ENCODE results near the gene INSR. TPM values are rescaled to one million over a fixed set of nuclear protein-coding genes. Genes with fewer than 3 reads are reported as not detected.

Gene INSR
- polyA plus RNA-seq, 1 of the 3 experiments (the other 2 are of a cell fraction): 3.6 TPM

DNA sequence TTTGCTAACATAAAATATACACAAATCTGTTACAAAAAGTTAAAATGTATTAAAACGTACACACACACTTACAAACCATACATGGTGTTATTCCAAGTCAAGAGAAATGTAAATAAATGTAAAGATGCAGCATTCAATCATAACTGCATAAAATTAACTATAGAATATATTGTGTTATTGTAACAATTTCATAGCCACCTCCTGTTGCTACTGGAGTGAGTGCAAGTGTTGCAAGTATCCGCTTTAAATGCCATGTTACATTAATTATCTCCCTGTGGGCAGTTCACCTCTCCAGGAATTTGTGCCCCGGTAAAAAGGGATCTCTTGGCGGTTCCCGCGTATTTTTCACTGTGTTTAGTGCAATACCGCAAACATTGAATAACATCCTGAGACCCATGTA lies 3.5 kb upstream of the INSR start:
- Histone ChIP-seq H3K9me2 (no peaks in the 10 kb centered on the region), H3K4me3 (ENCODE audit: low read depth in 2 of 2, low read length in 1 of 2) (no peak overlapping the region), H3K27me3 (ENCODE audit: insufficient read depth) (peaks cover 11% of the 10 kb centered on the region), H3K4me1 (ENCODE audit: control insufficient read depth in 1 of 2, insufficient read depth in 2 of 2, low read depth in 1 of 2, low read length in 1 of 2) (peaks cover 5 to 6% of the 10 kb centered on the region in 2 experiments; a peak in 2 of 4 replicates), H3K4me2 (no peak overlapping the region), H2AFZ (ENCODE audit: low read depth) (no peak overlapping the region), H3K79me2 (ENCODE audit: insufficient read depth) (no peaks in the 10 kb centered on the region), H3K9ac (no peak overlapping the region), H3K9me3 (no peaks in the 10 kb centered on the region), H4K20me1 (ENCODE audit: insufficient read depth) (no peaks in the 10 kb centered on the region), H3K36me3 (replicated peaks in 1 of 2; ENCODE audit: control insufficient read depth in 1 of 2, insufficient read depth in 2 of 2, low read length in 1 of 2) (no peaks in the 10 kb centered on the region), H3F3A (replicated peaks; ENCODE audit: insufficient read depth) (no peaks in the 10 kb centered on the region), H3K27ac (ENCODE audit: low read depth in 2 of 2, low read length in 1 of 2) (no peak overlapping the region)
- ChIA-PET CTCF (no interaction called here), POLR2A (no interaction called here)
- WGBS (ENCODE audit: low lambda C conversion rate): 5% methylated on average over 7 of the region's 7 CpGs
- DNase-seq: no peak
- TF ChIP-seq RXRA (IDR thresholded peaks at IDR 0.05; ENCODE audit: borderline replicate concordance, low read depth) (no peak), MXI1 (IDR thresholded peaks at IDR 0.05; ENCODE audit: low read depth, low read length) (no peak), EP300 (IDR thresholded peaks at IDR 0.05; ENCODE audit: borderline replicate concordance in 1 of 2, low read depth in 1 of 2, low read length in 1 of 2) (no peak), MEF2A (IDR thresholded peaks at IDR 0.05; ENCODE audit: borderline replicate concordance, low read depth) (no peak)

DNA sequence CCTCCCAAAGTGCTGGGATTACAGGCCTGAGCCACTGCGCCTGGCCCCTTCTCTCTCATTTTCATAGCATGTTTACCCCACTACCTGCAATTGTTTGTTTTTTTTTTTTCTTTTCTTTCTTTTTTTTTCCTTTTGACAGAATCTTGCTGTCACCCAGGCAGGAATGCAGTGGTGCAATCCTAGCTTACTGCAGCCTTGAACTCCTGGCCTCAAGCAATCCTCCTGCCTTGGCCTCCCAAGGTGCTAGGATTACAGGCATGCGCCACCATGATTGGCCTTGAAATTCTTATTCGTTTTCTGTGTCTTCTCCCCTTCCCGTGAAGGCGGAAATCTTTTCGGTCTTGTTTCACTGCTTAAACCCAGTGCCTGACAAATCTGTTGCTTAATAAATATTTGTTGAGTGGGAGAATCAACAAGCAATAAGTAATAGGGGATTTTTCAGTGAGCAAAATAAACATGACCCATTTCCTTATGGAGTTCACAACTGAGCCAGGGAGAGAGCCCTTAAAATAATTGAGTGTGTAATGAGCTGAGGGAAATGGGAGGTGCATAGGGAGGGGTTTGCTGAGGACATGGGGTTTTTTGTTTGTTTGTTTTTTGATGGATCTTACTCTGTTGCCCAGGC lies 1.8 kb upstream of the INSR start:
- no peak for TF ChIP-seq TEAD4 (IDR thresholded peaks at IDR 0.05; ENCODE audit: borderline replicate concordance, insufficient read depth)
- TF ChIP-seq, protein P1, sequence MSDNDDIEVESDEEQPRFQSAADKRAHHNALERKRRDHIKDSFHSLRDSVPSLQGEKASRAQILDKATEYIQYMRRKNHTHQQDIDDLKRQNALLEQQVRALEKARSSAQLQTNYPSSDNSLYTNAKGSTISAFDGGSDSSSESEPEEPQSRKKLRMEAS (IDR thresholded peaks at IDR 0.05; ENCODE audit: low read depth): no peak
- no peak for TF ChIP-seq FOXJ3 (CRISPR knock-in tag; IDR thresholded peaks at IDR 0.05)
- no peak for TF ChIP-seq MXI1 (IDR thresholded peaks at IDR 0.05; ENCODE audit: low read depth, low read length)
- TF ChIP-seq RCOR1 (IDR thresholded peaks at IDR 0.05; ENCODE audit: low read length): no peak
- TF ChIP-seq RAD21 (IDR thresholded peaks at IDR 0.05; ENCODE audit: low read length): no peak
- no peak for TF ChIP-seq TCF12 (IDR thresholded peaks at IDR 0.05)
- TF ChIP-seq, protein P2, sequence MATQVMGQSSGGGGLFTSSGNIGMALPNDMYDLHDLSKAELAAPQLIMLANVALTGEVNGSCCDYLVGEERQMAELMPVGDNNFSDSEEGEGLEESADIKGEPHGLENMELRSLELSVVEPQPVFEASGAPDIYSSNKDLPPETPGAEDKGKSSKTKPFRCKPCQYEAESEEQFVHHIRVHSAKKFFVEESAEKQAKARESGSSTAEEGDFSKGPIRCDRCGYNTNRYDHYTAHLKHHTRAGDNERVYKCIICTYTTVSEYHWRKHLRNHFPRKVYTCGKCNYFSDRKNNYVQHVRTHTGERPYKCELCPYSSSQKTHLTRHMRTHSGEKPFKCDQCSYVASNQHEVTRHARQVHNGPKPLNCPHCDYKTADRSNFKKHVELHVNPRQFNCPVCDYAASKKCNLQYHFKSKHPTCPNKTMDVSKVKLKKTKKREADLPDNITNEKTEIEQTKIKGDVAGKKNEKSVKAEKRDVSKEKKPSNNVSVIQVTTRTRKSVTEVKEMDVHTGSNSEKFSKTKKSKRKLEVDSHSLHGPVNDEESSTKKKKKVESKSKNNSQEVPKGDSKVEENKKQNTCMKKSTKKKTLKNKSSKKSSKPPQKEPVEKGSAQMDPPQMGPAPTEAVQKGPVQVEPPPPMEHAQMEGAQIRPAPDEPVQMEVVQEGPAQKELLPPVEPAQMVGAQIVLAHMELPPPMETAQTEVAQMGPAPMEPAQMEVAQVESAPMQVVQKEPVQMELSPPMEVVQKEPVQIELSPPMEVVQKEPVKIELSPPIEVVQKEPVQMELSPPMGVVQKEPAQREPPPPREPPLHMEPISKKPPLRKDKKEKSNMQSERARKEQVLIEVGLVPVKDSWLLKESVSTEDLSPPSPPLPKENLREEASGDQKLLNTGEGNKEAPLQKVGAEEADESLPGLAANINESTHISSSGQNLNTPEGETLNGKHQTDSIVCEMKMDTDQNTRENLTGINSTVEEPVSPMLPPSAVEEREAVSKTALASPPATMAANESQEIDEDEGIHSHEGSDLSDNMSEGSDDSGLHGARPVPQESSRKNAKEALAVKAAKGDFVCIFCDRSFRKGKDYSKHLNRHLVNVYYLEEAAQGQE (IDR thresholded peaks at IDR 0.05; ENCODE audit: low read depth, low read length): no peak
- no peak for TF ChIP-seq TAF1 (IDR thresholded peaks at IDR 0.05; ENCODE audit: borderline replicate concordance, low read depth, low read length)
- TF ChIP-seq CHD2 (IDR thresholded peaks at IDR 0.05; ENCODE audit: low read length, partially characterized antibody): no peak
- Histone ChIP-seq H2AFZ (ENCODE audit: low read depth) (no peak overlapping the region), H3K9me3 (no peaks in the 10 kb centered on the region), H3K4me2 (no peak overlapping the region), H3K79me2 (ENCODE audit: insufficient read depth) (no peaks in the 10 kb centered on the region), H3K9me2 (no peaks in the 10 kb centered on the region), H3K9ac (no peak overlapping the region), H3K4me3 (ENCODE audit: low read depth in 2 of 2, low read length in 1 of 2) (no peak overlapping the region), H3K4me1 (ENCODE audit: control insufficient read depth in 1 of 2, insufficient read depth in 2 of 2, low read depth in 1 of 2, low read length in 1 of 2) (peaks cover 5 to 7% of the 10 kb centered on the region in 2 experiments; a peak in 2 of 4 replicates), H3K36me3 (replicated peaks in 1 of 2; ENCODE audit: control insufficient read depth in 1 of 2, insufficient read depth in 2 of 2, low read length in 1 of 2) (no peaks in the 10 kb centered on the region), H3K27ac (ENCODE audit: low read depth in 2 of 2, low read length in 1 of 2) (no peak overlapping the region), H3K27me3 (ENCODE audit: insufficient read depth) (peaks cover 5% of the 10 kb centered on the region), H4K20me1 (ENCODE audit: insufficient read depth) (no peaks in the 10 kb centered on the region), H3F3A (replicated peaks; ENCODE audit: insufficient read depth) (no peaks in the 10 kb centered on the region)
- POLR2A ChIA-PET: no interaction called here
- WGBS (ENCODE audit: low lambda C conversion rate): 93% methylated on average over 6 of the region's 6 CpGs
- CTCF ChIA-PET: interaction anchor here (0.6 to 1.2 kb wide), 3 partner anchors 8 to 194 kb away, joined by 3 read pairs; no protein-coding TSS in a partner anchor
- no peak for DNase-seq
